Measurements from ENCODE around the gene AVPR2.

DNA sequence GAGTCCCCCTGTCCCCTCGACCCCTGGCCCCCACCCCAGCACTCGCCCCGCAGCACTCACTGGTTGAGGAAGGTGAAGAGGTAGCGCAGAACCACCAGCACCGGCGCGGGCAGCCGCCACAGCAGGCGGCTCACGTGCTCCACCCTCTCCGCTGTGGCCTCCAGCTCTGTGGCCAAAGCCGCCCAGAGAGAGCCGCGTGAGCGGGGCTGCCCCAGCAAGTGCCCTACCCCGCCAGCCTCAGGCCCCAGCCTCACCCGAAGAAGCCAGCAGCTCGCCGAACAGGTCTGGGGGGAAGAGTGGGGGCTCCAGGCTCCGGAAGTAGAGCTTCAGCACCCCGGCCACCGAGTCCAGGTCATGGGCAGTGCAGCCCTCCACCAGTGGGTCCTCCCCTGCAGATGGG, 6.0 kb downstream of the AVPR2 start:
- TF ChIP-seq MAFK (IDR thresholded peaks at IDR 0.05; ENCODE audit: partially characterized antibody) (no peak), SMC3 (IDR thresholded peaks at IDR 0.05) (no peak), POLR2A (IDR thresholded peaks at IDR 0.05; ENCODE audit: low read length) (no peak), GATA3 (IDR thresholded peaks at IDR 0.05; ENCODE audit: borderline replicate concordance) (no peak), FOSL2 (IDR thresholded peaks at IDR 0.05) (no peak), FOSL2 (CRISPR knock-in tag; IDR thresholded peaks at IDR 0.05) (no peak), ESRRA (IDR thresholded peaks at IDR 0.05; ENCODE audit: borderline replicate concordance, low read length) (no peak)
- TF ChIP-seq, protein P1, sequence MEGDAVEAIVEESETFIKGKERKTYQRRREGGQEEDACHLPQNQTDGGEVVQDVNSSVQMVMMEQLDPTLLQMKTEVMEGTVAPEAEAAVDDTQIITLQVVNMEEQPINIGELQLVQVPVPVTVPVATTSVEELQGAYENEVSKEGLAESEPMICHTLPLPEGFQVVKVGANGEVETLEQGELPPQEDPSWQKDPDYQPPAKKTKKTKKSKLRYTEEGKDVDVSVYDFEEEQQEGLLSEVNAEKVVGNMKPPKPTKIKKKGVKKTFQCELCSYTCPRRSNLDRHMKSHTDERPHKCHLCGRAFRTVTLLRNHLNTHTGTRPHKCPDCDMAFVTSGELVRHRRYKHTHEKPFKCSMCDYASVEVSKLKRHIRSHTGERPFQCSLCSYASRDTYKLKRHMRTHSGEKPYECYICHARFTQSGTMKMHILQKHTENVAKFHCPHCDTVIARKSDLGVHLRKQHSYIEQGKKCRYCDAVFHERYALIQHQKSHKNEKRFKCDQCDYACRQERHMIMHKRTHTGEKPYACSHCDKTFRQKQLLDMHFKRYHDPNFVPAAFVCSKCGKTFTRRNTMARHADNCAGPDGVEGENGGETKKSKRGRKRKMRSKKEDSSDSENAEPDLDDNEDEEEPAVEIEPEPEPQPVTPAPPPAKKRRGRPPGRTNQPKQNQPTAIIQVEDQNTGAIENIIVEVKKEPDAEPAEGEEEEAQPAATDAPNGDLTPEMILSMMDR (IDR thresholded peaks at IDR 0.05) = no peak
- TF ChIP-seq, protein P2, sequence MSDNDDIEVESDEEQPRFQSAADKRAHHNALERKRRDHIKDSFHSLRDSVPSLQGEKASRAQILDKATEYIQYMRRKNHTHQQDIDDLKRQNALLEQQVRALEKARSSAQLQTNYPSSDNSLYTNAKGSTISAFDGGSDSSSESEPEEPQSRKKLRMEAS (IDR thresholded peaks at IDR 0.05) = no peak
